ENCODE results near the gene BAIAP2.
A peak's percentile ranks its signal among the peaks of the same experiment; 100 is the strongest.
"Not testable (repeated sequence)": the region's sequence is repeated elsewhere in the genome, so short reads cannot be mapped to it uniquely, and the experiment has no call there.

Gene BAIAP2

GRCh38 chr17:81025065-81025740, 9.7 kb upstream of the BAIAP2 start:
- no peak for DNase-seq

GRCh38 chr17:81025741-81026129, 9.2 kb upstream of the BAIAP2 start:
- DNase-seq, result no peak

GRCh38 chr17:81026266-81027036, 8.5 kb upstream of the BAIAP2 start:
- no peak for DNase-seq

- DNase-seq, result no peak
These were observed 7.9 kb upstream of the BAIAP2 start for GRCh38 chr17:81027038-81027437.

GRCh38 chr17:81027591-81028505, 7.1 kb upstream of the BAIAP2 start:
- no peak for DNase-seq

GRCh38 chr17:81028506-81028858, 6.5 kb upstream of the BAIAP2 start:
- no peak for DNase-seq

GRCh38 chr17:81029859-81030258, 5.1 kb upstream of the BAIAP2 start:
- no peak for DNase-seq

GRCh38 chr17:81030312-81030711, 4.6 kb upstream of the BAIAP2 start:
- DNase-seq, result not testable (repeated sequence)

GRCh38 chr17:81030741-81031565, 4.0 kb upstream of the BAIAP2 start:
- DNase-seq, result no peak

- no peak for DNase-seq
These were observed 3.1 kb upstream of the BAIAP2 start for GRCh38 chr17:81031566-81032550.

- DNase-seq, result no peak
These were observed 2.1 kb upstream of the BAIAP2 start for GRCh38 chr17:81032641-81033480.

- DNase-seq, result peak in 1 of 2 donors; percentile 11
These were observed 1.3 kb upstream of the BAIAP2 start for GRCh38 chr17:81033535-81034167.

GRCh38 chr17:81034168-81034777, 678 bp upstream of the BAIAP2 start:
- DNase-seq, result no peak

- DNase-seq, result no peak
These were observed 708 bp downstream of the BAIAP2 start for GRCh38 chr17:81035521-81036196.

GRCh38 chr17:81036197-81036941, 1.4 kb downstream of the BAIAP2 start:
- no peak for DNase-seq

- DNase-seq, result no peak
These were observed 2.3 kb downstream of the BAIAP2 start for GRCh38 chr17:81037026-81037797.
